Sigmoid colon (tissue), 4 donors: Measurements from ENCODE around the gene COL5A1.

ENCODE experiments used
- CTCF ChIP-seq, 4 experiments: fragments of 450-650 bp in 3 of 4; fragments of 200-600 bp in 1 of 4; IDR thresholded peaks; one replicate each; pipeline ENCODE4 v1.5.1; 2016 to 2019; ENCODE audit warnings: antibody characterized with exemption in 4 of 4, mild to moderate bottlenecking in 3 of 4, moderate library complexity in 2 of 4
- EP300 ChIP-seq, 4 donors: sonication (generic); formaldehyde crosslinking; IDR thresholded peaks; one replicate each; pipeline ENCODE4 v1.6.1; 2017; ENCODE audit warnings: antibody characterized with exemption in 4 of 4

GRCh38 chr9:134678206-134678605, 36.6 kb downstream of the COL5A1 start:
- TF ChIP-seq CTCF (IDR thresholded peaks at IDR 0.05) (no peak), EP300 (IDR thresholded peaks at IDR 0.05) (no peak)
